ENCODE results near the gene LCOR.

DNA sequence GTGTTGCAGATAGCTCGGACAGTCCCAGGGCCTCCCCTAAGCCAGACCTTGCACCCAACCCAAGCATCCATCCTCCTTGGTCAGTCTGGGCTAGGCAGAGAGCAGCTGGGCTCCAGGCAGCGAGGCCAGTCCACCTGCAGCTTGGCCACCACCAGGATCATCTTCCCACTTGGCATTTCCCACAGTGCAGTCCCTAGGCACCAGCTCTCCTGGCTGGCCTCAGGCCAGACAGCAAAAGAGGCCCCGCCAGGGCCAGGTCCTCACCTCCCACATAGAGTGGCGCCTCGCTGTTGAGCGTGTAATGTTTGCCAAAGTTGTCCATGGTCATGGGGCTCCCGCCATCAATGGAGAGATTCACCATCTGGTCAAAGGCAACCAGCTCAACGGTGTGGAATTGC is 171.7 kb downstream of the LCOR start:
- TF ChIP-seq, protein P1, sequence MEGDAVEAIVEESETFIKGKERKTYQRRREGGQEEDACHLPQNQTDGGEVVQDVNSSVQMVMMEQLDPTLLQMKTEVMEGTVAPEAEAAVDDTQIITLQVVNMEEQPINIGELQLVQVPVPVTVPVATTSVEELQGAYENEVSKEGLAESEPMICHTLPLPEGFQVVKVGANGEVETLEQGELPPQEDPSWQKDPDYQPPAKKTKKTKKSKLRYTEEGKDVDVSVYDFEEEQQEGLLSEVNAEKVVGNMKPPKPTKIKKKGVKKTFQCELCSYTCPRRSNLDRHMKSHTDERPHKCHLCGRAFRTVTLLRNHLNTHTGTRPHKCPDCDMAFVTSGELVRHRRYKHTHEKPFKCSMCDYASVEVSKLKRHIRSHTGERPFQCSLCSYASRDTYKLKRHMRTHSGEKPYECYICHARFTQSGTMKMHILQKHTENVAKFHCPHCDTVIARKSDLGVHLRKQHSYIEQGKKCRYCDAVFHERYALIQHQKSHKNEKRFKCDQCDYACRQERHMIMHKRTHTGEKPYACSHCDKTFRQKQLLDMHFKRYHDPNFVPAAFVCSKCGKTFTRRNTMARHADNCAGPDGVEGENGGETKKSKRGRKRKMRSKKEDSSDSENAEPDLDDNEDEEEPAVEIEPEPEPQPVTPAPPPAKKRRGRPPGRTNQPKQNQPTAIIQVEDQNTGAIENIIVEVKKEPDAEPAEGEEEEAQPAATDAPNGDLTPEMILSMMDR (IDR thresholded peaks at IDR 0.05) = no peak
- TF ChIP-seq POLR2A (IDR thresholded peaks at IDR 0.05) (no peak), POLR2AphosphoS5 (IDR thresholded peaks at IDR 0.05) (no peak)
